Aorta (tissue), 5 donors: ENCODE data around the gene ACTR3C. TPM values are rescaled to one million over a fixed set of nuclear protein-coding genes. Genes with fewer than 3 reads are reported as not detected.
"Not testable (repeated sequence)": the region's sequence is repeated elsewhere in the genome, so short reads cannot be mapped to it uniquely, and the experiment has no call there.

Experiments used
- ATAC-seq: fragments of 200-7000 bp; cut with Tn5 transposase; one replicate; pipeline ENCODE4 v1.9.1; 2022; ENCODE audit warnings: moderate library complexity; ENCODE audit not compliant: low FRiP score
- DNase-seq, 2 donors: peaks; one replicate each; pipeline ENCODE4 v3.0.0-alpha.2; 2020
- H3K27ac ChIP-seq, 2 donors: one replicate each; pipeline ENCODE4 v1.5.1; 2013; ENCODE audit warnings: low read length in 2 of 2, mild to moderate bottlenecking in 2 of 2, moderate library complexity in 2 of 2, control low read depth in 1 of 2, inconsistent platforms in 1 of 2, low read depth in 1 of 2
- H3K27me3 ChIP-seq, 2 donors: one replicate each; pipeline ENCODE4 v1.6.1; 2013; ENCODE audit warnings: control low read depth in 1 of 2, low read length in 1 of 2, mild to moderate bottlenecking in 1 of 2, moderate library complexity in 1 of 2; ENCODE audit not compliant: insufficient read depth in 2 of 2, control insufficient read depth in 1 of 2
- H3K36me3 ChIP-seq, 2 donors: one replicate each; pipeline ENCODE4 v1.6.1; 2013; ENCODE audit warnings: control low read depth in 1 of 2, low read length in 1 of 2, mild to moderate bottlenecking in 1 of 2; ENCODE audit not compliant: insufficient read depth in 2 of 2, control insufficient read depth in 1 of 2
- H3K4me1 ChIP-seq, 2 donors: one replicate each; pipeline ENCODE4 v1.6.1; 2013; ENCODE audit warnings: low read length in 2 of 2, control low read depth in 1 of 2, mild to moderate bottlenecking in 1 of 2, moderate library complexity in 1 of 2; ENCODE audit not compliant: insufficient read depth in 2 of 2, control insufficient read depth in 1 of 2
- H3K4me3 ChIP-seq, 2 donors: one replicate each; pipeline ENCODE4 v1.5.1; 2013; ENCODE audit warnings: low read length in 2 of 2, control low read depth in 1 of 2, mild to moderate bottlenecking in 1 of 2
- H3K9me3 ChIP-seq: one replicate; pipeline ENCODE4 v1.6.1; 2013; ENCODE audit warnings: mild to moderate bottlenecking, low read length; ENCODE audit not compliant: control insufficient read depth
- WGBS, 2 donors: extraction: QIAGEN DNeasy Blood & Tissue Kit; methylation state at CpG; one replicate each; pipeline ENCODE4 v1.1.7; 2013; 5-methylcytosine and 5-hydroxymethylcytosine counted together
- intact Hi-C, 2 donors: fragments of 100-400 bp; cut with DNase I; formaldehyde crosslinking; loops; one replicate each; pipeline versions ENCODE4 v1.14.2 to v1.15.0; 2022
- polyA plus RNA-seq, 2 donors: library from polyadenylated mRNA; stranded (reverse); fragments of 200-250 nt; gene quantifications; one replicate each; pipeline ENCODE4 v1.2.3, GENCODE V29; 2013
- total RNA-seq, 2 donors: library from RNA; stranded (reverse); fragmentation: NEBNext Ultra II Directional; extraction: Animal tissue kit (Norgen Biotek cat#: 25700); gene quantifications; one replicate each; pipeline ENCODE4 v1.2.1, GENCODE V29; 2021
- donor health status: healthy with polysubstance abuse.
- donor health status: Bipolar disorder and iron deficiency.
- donor health status: DM: no; HTN: no; CAD: no.
- donor health status: DM: no; HTN: no; CAD: no.
- donor health status: DM: yes; HTN: yes; CAD: no.

The ACTR3C gene
- total and polyA plus RNA-seq, 4 donors = 0.75 to 5.2 (median 1.2) TPM; not detected in 1

- H3K9me3 ChIP-seq, DNase-seq, H3K27ac ChIP-seq, H3K4me1 ChIP-seq, ATAC-seq, H3K4me3 ChIP-seq, H3K36me3 ChIP-seq, H3K27me3 ChIP-seq, intact Hi-C loops: not testable (repeated sequence)
- WGBS, 2 donors = 84 to 86% methylated on average over 7 of the region's 7 CpGs
Observed at GRCh38 chr7:150204577-150204976, 118.8 kb downstream of the ACTR3C start.

DNA sequence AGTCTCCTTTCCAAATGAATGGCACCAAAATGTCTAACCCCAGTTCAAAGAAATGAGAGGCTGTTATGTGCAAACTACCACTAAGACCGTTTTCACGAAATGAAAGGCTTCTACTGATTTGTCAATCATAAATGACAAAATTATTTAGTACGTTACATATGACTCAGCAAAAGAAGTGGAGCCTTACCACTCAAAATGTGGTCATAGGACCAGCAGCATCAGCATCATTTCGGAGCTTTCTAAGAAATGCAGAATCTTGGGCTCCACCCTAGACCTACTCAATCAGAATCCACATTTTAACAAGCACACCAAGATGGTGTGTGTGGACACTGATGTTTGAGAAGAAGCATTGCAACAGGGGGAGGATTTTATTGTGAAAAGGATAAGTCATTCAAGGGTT, 120.5 kb downstream of the ACTR3C start:
- H3K27me3 ChIP-seq, H3K36me3 ChIP-seq, ATAC-seq, intact Hi-C loops, H3K4me1 ChIP-seq, H3K9me3 ChIP-seq, H3K4me3 ChIP-seq, DNase-seq, H3K27ac ChIP-seq: not testable (repeated sequence)
- 83% methylated on average over 4 of the region's 4 CpGs for WGBS, 2 donors

Other genes with a start within 250 kb of the ACTR3C start
- gene LRRC61, start 190 bp downstream of the ACTR3C start, total RNA-seq = 1 to 10 TPM; 2.5 to 2.6 TPM
- gene LRRC61, start 190 bp downstream of the ACTR3C start, polyA plus RNA-seq = 1 to 10 TPM in 1 of 2 donors, under 1 TPM in 1; 0.15 to 2.6 TPM
- 100 to 1,000 TPM in 1 of 2 donors, 10 to 100 TPM in 1; 73.1 to 121 TPM for gene RARRES2, start 18.1 kb upstream of the ACTR3C start, total RNA-seq
- gene RARRES2, start 18.1 kb upstream of the ACTR3C start, polyA plus RNA-seq = 100 to 1,000 TPM in 1 of 2 donors, 10 to 100 TPM in 1; 65.9 to 198 TPM
- gene REPIN1, start 45.3 kb upstream of the ACTR3C start, total RNA-seq = 10 to 100 TPM; 52.0 to 56.7 TPM
- 10 to 100 TPM; 19.7 to 44.9 TPM for gene REPIN1, start 45.3 kb upstream of the ACTR3C start, polyA plus RNA-seq
- 1 to 10 TPM; 3.1 to 6.4 TPM for gene ZNF775, start 55.8 kb upstream of the ACTR3C start, total RNA-seq
- 1 to 10 TPM; 1.9 to 3.5 TPM for gene ZNF775, start 55.8 kb upstream of the ACTR3C start, polyA plus RNA-seq
- 10 to 100 TPM; 20.0 to 41.4 TPM for gene GIMAP8, start 127.1 kb upstream of the ACTR3C start, total RNA-seq
- 1 to 10 TPM; 1.6 to 6.6 TPM for gene GIMAP8, start 127.1 kb upstream of the ACTR3C start, polyA plus RNA-seq
- 10 to 100 TPM; 28.6 to 41.8 TPM for gene GIMAP7, start 191.3 kb upstream of the ACTR3C start, total RNA-seq
- gene GIMAP7, start 191.3 kb upstream of the ACTR3C start, polyA plus RNA-seq = 10 to 100 TPM in 1 of 2 donors, 1 to 10 TPM in 1; 5.4 to 19.0 TPM
- gene GIMAP4, start 243.8 kb upstream of the ACTR3C start, total RNA-seq = 10 to 100 TPM; 37.9 to 75.3 TPM
- gene GIMAP4, start 243.8 kb upstream of the ACTR3C start, polyA plus RNA-seq = 10 to 100 TPM in 1 of 2 donors, 1 to 10 TPM in 1; 3.2 to 29.3 TPM